ENCODE measurements around the gene PLXNA4.

DNA sequence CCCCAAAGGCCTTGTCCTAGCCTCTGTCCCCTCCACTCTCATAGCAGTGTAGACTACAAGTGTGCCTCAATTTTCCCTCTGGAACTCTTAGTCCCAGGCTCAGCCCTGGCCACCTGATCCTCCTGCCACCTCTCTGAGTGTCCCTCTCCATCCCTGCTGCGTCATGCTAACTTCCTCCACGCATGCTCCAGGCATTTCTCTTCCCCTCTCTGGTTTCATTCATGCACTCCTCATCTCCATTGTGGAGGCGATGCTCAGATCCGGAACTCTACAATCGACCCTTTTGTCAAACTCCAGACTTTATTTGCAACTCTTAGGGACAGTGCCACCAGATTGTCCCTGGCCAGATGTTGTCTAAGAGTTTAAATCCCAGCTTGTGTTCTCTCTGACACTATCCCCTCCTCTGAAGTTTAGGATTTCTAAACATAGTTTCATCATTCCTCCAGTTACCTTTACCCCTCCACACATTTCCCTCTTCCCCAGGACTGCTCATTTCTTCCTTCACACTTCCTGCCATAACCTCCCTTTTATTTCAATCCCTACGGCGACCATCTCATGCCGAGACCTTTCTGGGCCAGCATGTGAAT, 492.6 kb downstream of the PLXNA4 start:
- TF ChIP-seq POLR2A (IDR thresholded peaks at IDR 0.05) (no peak), CTCF (IDR thresholded peaks at IDR 0.05) (no peak)

All from lower leg skin (tissue), 3 donors.